C4-2B (cell line): ENCODE data around the gene GALNT7.

Experiments used
- CTCF ChIP-seq: fragments of 450-650 bp; conservative IDR thresholded peaks from 2 replicates; pipeline ENCODE4 v1.5.1; 2017; ENCODE audit warnings: mild to moderate bottlenecking
- ZFX ChIP-seq: fragments of 450-650 bp; IDR thresholded peaks from 2 replicates; pipeline ENCODE4 v1.6.1; 2017

GRCh38 chr4:173214231-173214630 is 45.6 kb downstream of the GALNT7 start:
- TF ChIP-seq CTCF (no peak), ZFX (no peak)
